Measurements from ENCODE around the gene UBAP2L. TPM values are rescaled to one million over a fixed set of nuclear protein-coding genes. Genes with fewer than 3 reads are reported as not detected.

The UBAP2L gene
- total and polyA plus RNA-seq, 9 of the 15 experiments (the other 6 are each of a cell fraction or from before 2014, with no cell fraction given), result 75.0 to 245 (median 119) TPM

- no peak for TF ChIP-seq ARID4B (CRISPR knock-in tag; IDR thresholded peaks at IDR 0.05)
- TF ChIP-seq KLF13 (tag; IDR thresholded peaks at IDR 0.05; ENCODE audit: borderline replicate concordance, low read depth), result no peak
- no peak for TF ChIP-seq ZBTB33 (CRISPR knock-in tag; IDR thresholded peaks at IDR 0.05)
- no peak for TF ChIP-seq BCLAF1 (IDR thresholded peaks at IDR 0.05; ENCODE audit: borderline replicate concordance in 1 of 2, control insufficient read depth in 1 of 2, low read depth in 2 of 2, low read length in 1 of 2)
- TF ChIP-seq NFRKB (IDR thresholded peaks at IDR 0.05; ENCODE audit: low read depth), result no peak
- peak; percentile 77 for TF ChIP-seq HDAC3 (IDR thresholded peaks at IDR 0.05; ENCODE audit: borderline replicate concordance, partially characterized antibody)
- TF ChIP-seq DMBX1 (CRISPR knock-in tag; IDR thresholded peaks at IDR 0.05; ENCODE audit: borderline replicate concordance), result no peak
- no peak for TF ChIP-seq ZNF778 (CRISPR knock-in tag; IDR thresholded peaks at IDR 0.05)
- TF ChIP-seq KDM5B (IDR thresholded peaks at IDR 0.05; ENCODE audit: insufficient replicate concordance, low read depth, low read length), result no peak
- no peak for TF ChIP-seq ETV5 (CRISPR knock-in tag; IDR thresholded peaks at IDR 0.05; ENCODE audit: low read depth)
- TF ChIP-seq HNRNPL (IDR thresholded peaks at IDR 0.05; ENCODE audit: low read depth, low read length), result no peak
- no peak for TF ChIP-seq HMG20B (CRISPR knock-in tag; IDR thresholded peaks at IDR 0.05)
- no peak for TF ChIP-seq JUNB (CRISPR knock-in tag; conservative IDR thresholded peaks at IDR 0.05)
- no peak for TF ChIP-seq ZHX1 (conservative IDR thresholded peaks at IDR 0.05; ENCODE audit: low read length)
Observed at GRCh38 chr1:154186852-154187501, 33.8 kb upstream of the UBAP2L start (continued).
